ENCODE results near the gene PCBP3.

DNA sequence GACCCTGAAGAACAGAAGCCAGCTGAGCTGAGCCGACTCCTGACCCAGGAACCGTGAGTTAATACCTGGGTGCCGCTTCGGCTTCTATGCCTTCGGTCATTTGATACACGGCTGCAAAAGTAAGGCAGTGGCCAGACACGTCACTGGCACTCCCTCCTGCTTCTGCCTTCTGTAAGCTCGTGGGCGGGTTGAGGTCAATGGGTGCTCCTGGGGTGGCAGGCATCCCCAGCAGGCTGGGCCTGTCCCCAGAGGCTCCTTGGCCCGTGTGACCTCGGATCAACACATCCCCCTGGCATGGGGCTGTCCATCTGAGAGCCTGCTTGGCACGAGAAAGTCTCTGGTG is 302.3 kb downstream of the PCBP3 start:
- TF ChIP-seq, protein P1, sequence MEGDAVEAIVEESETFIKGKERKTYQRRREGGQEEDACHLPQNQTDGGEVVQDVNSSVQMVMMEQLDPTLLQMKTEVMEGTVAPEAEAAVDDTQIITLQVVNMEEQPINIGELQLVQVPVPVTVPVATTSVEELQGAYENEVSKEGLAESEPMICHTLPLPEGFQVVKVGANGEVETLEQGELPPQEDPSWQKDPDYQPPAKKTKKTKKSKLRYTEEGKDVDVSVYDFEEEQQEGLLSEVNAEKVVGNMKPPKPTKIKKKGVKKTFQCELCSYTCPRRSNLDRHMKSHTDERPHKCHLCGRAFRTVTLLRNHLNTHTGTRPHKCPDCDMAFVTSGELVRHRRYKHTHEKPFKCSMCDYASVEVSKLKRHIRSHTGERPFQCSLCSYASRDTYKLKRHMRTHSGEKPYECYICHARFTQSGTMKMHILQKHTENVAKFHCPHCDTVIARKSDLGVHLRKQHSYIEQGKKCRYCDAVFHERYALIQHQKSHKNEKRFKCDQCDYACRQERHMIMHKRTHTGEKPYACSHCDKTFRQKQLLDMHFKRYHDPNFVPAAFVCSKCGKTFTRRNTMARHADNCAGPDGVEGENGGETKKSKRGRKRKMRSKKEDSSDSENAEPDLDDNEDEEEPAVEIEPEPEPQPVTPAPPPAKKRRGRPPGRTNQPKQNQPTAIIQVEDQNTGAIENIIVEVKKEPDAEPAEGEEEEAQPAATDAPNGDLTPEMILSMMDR (IDR thresholded peaks at IDR 0.05): no peak
- no peak for TF ChIP-seq POLR2A (IDR thresholded peaks at IDR 0.05)
